ENCODE measurements around the gene SHISAL1.

DNA sequence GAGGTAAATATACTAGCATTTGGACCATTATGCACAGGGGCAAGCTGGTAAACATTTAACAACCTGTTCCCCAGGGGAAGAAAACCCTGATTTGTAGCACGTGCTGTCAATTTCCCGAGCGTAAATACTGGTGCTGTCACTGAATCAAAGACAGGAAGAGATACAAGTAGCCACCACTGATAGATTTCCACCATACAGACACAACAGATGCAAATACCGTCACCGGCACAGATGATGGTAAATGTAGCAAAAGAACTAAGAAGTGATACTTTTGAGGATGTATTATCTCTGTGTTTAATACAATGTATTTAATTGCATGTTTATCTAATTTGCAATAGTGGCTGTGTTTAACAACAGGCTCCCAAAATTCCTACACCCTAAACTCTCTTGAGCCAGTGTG lies 39.6 kb downstream of the SHISAL1 start:
- TF ChIP-seq, protein P1, sequence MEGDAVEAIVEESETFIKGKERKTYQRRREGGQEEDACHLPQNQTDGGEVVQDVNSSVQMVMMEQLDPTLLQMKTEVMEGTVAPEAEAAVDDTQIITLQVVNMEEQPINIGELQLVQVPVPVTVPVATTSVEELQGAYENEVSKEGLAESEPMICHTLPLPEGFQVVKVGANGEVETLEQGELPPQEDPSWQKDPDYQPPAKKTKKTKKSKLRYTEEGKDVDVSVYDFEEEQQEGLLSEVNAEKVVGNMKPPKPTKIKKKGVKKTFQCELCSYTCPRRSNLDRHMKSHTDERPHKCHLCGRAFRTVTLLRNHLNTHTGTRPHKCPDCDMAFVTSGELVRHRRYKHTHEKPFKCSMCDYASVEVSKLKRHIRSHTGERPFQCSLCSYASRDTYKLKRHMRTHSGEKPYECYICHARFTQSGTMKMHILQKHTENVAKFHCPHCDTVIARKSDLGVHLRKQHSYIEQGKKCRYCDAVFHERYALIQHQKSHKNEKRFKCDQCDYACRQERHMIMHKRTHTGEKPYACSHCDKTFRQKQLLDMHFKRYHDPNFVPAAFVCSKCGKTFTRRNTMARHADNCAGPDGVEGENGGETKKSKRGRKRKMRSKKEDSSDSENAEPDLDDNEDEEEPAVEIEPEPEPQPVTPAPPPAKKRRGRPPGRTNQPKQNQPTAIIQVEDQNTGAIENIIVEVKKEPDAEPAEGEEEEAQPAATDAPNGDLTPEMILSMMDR (IDR thresholded peaks at IDR 0.05; ENCODE audit: insufficient read depth, low read length): no peak
- TF ChIP-seq REST (IDR thresholded peaks at IDR 0.05; ENCODE audit: insufficient replicate concordance, low read depth) (no peak), POLR2AphosphoS5 (IDR thresholded peaks at IDR 0.05; ENCODE audit: low read depth) (no peak)

Measured in HL-60 (cell line).